GM21360 (cell line): ENCODE results near the gene GOLGA8H.
"Not testable (repeated sequence)": the region's sequence is repeated elsewhere in the genome, so short reads cannot be mapped to it uniquely, and the experiment has no call there.

ENCODE experiments used
- ATAC-seq: cut with Tn5 transposase; IDR thresholded peaks from one replicate; pipeline ENCODE4 v1.9.1; 2021; ENCODE audit warnings: mild to moderate bottlenecking, moderate library complexity; ENCODE audit not compliant: unreplicated experiment

The GOLGA8H gene

GRCh38 chr15:30603796-30604195 lies at the start of gene GOLGA8H:
GOLGA8H (plus strand) TSS chr15:30604028; CDS start chr15:30604126, 98 bp downstream.
- not testable (repeated sequence) for ATAC-seq

GRCh38 chr15:30566949-30567348 lies 36.9 kb upstream of the GOLGA8H start:
- not testable (repeated sequence) for ATAC-seq

- ATAC-seq, result not testable (repeated sequence)
Measured at GRCh38 chr15:30573012-30573491, 30.8 kb upstream of the GOLGA8H start.

- not testable (repeated sequence) for ATAC-seq
Measured at GRCh38 chr15:30579394-30579970, 24.3 kb upstream of the GOLGA8H start.

GRCh38 chr15:30580716-30581115 lies 23.1 kb upstream of the GOLGA8H start:
- not testable (repeated sequence) for ATAC-seq

GRCh38 chr15:30598953-30599352 lies 4.9 kb upstream of the GOLGA8H start:
- not testable (repeated sequence) for ATAC-seq

- ATAC-seq, result not testable (repeated sequence)
Measured at GRCh38 chr15:30612271-30612670, 8.4 kb downstream of the GOLGA8H start.

GRCh38 chr15:30621342-30621741 lies 17.5 kb downstream of the GOLGA8H start:
- not testable (repeated sequence) for ATAC-seq

- peak; percentile 91 for ATAC-seq
Measured at GRCh38 chr15:30625436-30626193, 21.8 kb downstream of the GOLGA8H start, which contains the start of gene ARHGAP11B. ARHGAP11B (plus strand) TSS chr15:30626128.

GRCh38 chr15:30626194-30626565 lies 22.4 kb downstream of the GOLGA8H start:
- ATAC-seq, result peak; percentile 36

GRCh38 chr15:30626632-30627031 lies 22.8 kb downstream of the GOLGA8H start:
- peak; percentile 4 for ATAC-seq

- ATAC-seq, result peak; percentile 91
Measured at GRCh38 chr15:30650012-30650929, 46.4 kb downstream of the GOLGA8H start.

- not testable (repeated sequence) for ATAC-seq
Measured at GRCh38 chr15:30661154-30661553, 57.3 kb downstream of the GOLGA8H start.
